Bladder microvascular endothelial cell (primary cell): ENCODE data around the gene ZMIZ1. TPM values are rescaled to one million over a fixed set of nuclear protein-coding genes. Genes with fewer than 3 reads are reported as not detected.

Source experiments
- total RNA-seq: library from RNA; depleted of rRNA; stranded (reverse); fragments of >200 nt; gene quantifications from 2 replicates; pipeline ENCODE4 v1.2.3, GENCODE V29; 2014

The ZMIZ1 gene, protein sequence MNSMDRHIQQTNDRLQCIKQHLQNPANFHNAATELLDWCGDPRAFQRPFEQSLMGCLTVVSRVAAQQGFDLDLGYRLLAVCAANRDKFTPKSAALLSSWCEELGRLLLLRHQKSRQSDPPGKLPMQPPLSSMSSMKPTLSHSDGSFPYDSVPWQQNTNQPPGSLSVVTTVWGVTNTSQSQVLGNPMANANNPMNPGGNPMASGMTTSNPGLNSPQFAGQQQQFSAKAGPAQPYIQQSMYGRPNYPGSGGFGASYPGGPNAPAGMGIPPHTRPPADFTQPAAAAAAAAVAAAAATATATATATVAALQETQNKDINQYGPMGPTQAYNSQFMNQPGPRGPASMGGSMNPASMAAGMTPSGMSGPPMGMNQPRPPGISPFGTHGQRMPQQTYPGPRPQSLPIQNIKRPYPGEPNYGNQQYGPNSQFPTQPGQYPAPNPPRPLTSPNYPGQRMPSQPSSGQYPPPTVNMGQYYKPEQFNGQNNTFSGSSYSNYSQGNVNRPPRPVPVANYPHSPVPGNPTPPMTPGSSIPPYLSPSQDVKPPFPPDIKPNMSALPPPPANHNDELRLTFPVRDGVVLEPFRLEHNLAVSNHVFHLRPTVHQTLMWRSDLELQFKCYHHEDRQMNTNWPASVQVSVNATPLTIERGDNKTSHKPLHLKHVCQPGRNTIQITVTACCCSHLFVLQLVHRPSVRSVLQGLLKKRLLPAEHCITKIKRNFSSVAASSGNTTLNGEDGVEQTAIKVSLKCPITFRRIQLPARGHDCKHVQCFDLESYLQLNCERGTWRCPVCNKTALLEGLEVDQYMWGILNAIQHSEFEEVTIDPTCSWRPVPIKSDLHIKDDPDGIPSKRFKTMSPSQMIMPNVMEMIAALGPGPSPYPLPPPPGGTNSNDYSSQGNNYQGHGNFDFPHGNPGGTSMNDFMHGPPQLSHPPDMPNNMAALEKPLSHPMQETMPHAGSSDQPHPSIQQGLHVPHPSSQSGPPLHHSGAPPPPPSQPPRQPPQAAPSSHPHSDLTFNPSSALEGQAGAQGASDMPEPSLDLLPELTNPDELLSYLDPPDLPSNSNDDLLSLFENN
- total RNA-seq = 6.5 and 23.2 TPM in 2 replicates

DNA sequence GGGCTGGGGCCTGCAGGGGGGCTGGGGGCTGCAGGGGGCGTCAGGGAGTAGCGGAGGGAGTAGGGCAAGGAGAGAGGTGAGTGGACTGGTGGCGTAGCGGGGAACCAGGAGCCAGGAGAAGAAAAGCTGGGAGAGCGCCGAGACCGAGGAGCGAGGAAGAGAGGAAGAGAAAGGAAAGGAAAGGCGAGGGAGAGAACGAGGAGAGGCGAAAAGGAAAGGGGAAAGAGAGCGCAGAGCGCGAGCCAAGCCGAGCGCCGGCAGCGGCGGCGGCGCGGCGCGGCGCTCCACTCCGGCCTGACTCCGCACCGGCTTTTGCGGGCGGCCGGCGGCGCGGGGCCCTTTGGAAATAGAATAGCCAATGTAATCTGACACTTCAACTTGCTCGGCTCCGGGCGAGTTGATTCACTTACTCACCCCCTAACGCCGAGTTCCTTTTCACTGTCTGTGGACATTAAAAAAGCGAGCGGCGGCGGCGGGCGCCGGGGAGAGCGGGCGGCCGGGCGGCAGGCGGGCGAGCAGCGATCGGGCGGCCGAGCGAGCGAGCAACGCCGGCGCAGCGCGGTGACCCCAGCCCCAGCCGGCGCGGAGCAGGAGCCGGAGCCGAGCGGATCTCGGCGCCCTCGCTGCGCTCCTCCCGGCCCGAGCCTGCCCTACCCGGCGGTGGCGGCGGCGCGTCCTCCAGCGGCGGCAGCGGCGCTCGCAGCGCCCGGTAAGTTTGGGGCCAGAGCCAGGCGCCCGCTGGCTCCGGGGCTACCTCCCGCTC is at the start of gene ZMIZ1:
TSS of gene ZMIZ1 (plus strand) at position 405 of the 763 bp plus-strand sequence. CDS start 132,667 bp downstream, outside the sequence.

DNA sequence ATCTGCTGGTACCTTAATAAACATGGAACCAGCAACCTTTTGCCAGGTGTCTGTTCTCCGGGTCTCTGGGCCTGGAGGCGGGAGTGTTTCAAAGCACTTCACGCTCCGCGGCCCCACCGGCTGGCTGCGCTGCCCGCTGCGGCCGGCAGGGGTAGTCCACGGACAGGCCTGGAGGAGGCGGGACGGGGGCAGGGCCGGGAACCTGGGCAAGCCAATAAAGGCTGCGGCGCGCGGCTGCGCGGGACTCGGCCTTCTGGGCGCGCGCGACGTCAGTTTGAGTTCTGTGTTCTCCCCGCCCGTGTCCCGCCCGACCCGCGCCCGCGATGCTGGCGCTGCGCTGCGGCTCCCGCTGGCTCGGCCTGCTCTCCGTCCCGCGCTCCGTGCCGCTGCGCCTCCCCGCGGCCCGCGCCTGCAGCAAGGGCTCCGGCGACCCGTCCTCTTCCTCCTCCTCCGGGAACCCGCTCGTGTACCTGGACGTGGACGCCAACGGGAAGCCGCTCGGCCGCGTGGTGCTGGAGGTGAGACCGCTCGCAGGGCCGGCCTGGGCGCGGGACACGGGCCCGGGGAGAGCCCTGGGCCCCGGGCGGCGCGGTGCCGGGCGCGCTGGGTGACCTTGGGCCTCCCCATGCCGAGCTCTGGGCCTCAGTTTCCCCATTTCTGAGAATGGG is 278.6 kb downstream of the ZMIZ1 start, which contains the start of gene PPIF:
TSS of gene PPIF (plus strand) at position 244 of the 668 bp plus-strand sequence. CDS start at position 324, 80 bp downstream.

